Adrenal gland (tissue), 12 donors: ENCODE measurements around the gene NDUFB8. TPM values are rescaled to one million over a fixed set of nuclear protein-coding genes. Genes with fewer than 3 reads are reported as not detected.

ENCODE experiments used
- DNase-seq, 7 donors: peaks; one replicate each; pipeline ENCODE4 v3.0.0-alpha.2; 2019 to 2020
- H3K27ac ChIP-seq, 5 donors: fragments of 200-600 bp; sonication (generic) in 4 of 5; 1 replicate in 3 of 5; 2 replicates in 2 of 5; pipeline versions ENCODE4 v1.5.1 to v1.8.0; 2016 to 2020; ENCODE audit warnings: mild to moderate bottlenecking in 1 of 5
- H3K27me3 ChIP-seq: fragments of 200-600 bp; 2 replicates; pipeline ENCODE4 v1.8.0; 2021
- H3K36me3 ChIP-seq, 2 donors: fragments of 200-600 bp; replicated peaks in 1 of 2; 1 replicate in 1 of 2; 2 replicates in 1 of 2; pipeline versions ENCODE4 v1.5.1 to v1.8.0; 2018 to 2022
- H3K4me1 ChIP-seq, 2 donors: fragments of 200-600 bp; replicated peaks in 1 of 2; 1 replicate in 1 of 2; 2 replicates in 1 of 2; pipeline versions ENCODE4 v1.5.1 to v1.8.0; 2018 to 2021
- H3K4me3 ChIP-seq, 4 donors: fragments of 200-600 bp; sonication (generic) in 3 of 4; one replicate each; pipeline ENCODE4 v1.5.1; 2016 to 2018
- H3K9me3 ChIP-seq, 3 donors: fragments of 200-600 bp; sonication (generic) in 1 of 3; replicated peaks in 1 of 3; 1 replicate in 2 of 3; 2 replicates in 1 of 3; pipeline versions ENCODE4 v1.5.1 to v1.8.0; 2016 to 2021
- POLR2A ChIP-seq, 2 donors: fragments of 450-650 bp; IDR thresholded peaks; one replicate each; pipeline ENCODE4 v1.6.1; 2017; ENCODE audit warnings: antibody characterized with exemption in 2 of 2, mild to moderate bottlenecking in 2 of 2, moderate library complexity in 1 of 2
- WGBS, 4 donors: extraction: QIAGEN DNeasy Blood & Tissue Kit in 2 of 4; methylation state at CpG; one replicate each; pipeline versions ENCODE4 v1.1.5 to v1.1.7; 2013 to 2017; 5-methylcytosine and 5-hydroxymethylcytosine counted together
- intact Hi-C, 2 donors: fragments of 100-400 bp; cut with DNase I; formaldehyde crosslinking; loops; one replicate each; pipeline versions ENCODE4 v1.14.1 to v1.15.0; 2022 to 2023
- polyA plus RNA-seq, 3 donors: library from polyadenylated mRNA; stranded (reverse); fragments of 200-250 nt in 2 of 3; fragments of 350-450 nt in 1 of 3; fragmentation: Illumina TruSeq in 1 of 3; extraction: RNeasy Lipid Tissue Mini Kit (QIAGEN cat#74804) in 1 of 3; gene quantifications; one replicate each; pipeline ENCODE4 v1.2.3, GENCODE V29; 2013 to 2014
- total RNA-seq, 9 donors: library from RNA; depleted of rRNA in 4 of 9; stranded (reverse); fragments of >200 nt in 4 of 9; fragments of 120-200 nt in 1 of 9; fragmentation: NEBNext Ultra II Directional in 1 of 9; extraction: Animal tissue kit (Norgen Biotek cat#: 25700) in 1 of 9; gene quantifications; one replicate each; pipeline versions ENCODE4 v1.1.0 to v1.2.4, GENCODE V29; 2013 to 2023
- TF ChIP-seq, protein P1 (sequence below), 6 experiments: fragments of 450-650 bp in 4 of 6; fragments of 200-600 bp in 2 of 6; sonication (generic) in 1 of 6; IDR thresholded peaks; 1 replicate in 5 of 6; 2 replicates in 1 of 6; pipeline versions ENCODE4 v1.5.1 to v1.8.0; 2016 to 2021; ENCODE audit warnings: antibody characterized with exemption in 6 of 6, mild to moderate bottlenecking in 2 of 6, moderate library complexity in 1 of 6
- donor health status: healthy with polysubstance abuse.
- donor health status: Bipolar disorder and iron deficiency.
- donor health status: DM: yes; HTN: yes; CAD: no.
- donor health status: DM: no; HTN: no; CAD: no.
- donor health status: DM: no; HTN: no; CAD: no.
- donor health status: DM: yes; HTN: yes; CAD: no.

The NDUFB8 gene
- total and polyA plus RNA-seq, 12 donors: 181 to 689 (median 222) TPM

DNA sequence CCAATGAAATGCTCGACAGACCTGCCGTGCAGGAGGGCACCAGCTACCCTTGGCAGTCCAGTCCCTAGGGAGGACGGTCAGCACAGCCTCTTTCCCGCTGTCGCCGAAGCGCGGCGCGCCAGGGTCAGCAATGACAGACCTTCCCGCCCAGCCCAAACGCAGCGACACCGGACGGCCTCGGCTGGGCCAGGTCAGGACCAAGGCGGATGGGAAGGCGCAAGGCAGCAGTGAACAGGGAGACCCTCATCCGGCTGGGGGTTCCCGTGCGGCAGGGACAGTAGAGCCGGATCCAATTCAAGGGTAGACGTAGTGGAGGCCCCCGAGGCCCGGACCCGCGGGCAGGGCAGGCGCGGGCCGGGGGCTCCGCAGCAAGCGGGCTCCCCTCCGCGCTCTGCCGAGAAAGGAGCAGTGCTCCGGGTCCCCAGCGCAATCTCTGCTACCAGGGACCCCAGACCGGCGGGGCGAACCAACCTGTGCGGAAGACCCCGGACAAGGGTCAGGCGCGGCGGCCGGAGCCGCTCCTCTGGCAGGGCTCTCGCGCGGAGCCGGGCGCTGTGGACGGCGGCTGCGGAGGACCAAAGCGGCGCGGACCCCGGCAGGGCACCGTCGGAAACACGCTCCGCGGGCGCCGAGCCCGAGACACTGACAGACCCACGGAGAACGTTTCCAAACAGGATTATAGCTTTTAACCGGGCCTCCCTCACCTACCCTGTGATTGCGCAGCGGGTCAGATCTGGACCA lies 10.2 kb downstream of the NDUFB8 start, which contains the start of gene SEC31B:
SEC31B (minus strand) TSS at position 551 of the 741 bp plus-strand sequence. CDS start 2,909 bp downstream, outside the sequence.
- Histone ChIP-seq H3K4me3 (peak within 1 kb of the TSS in 1 of 4 donors; percentile 48), H3K9me3 (no peaks in the 10 kb centered on the region), H3K27me3 (no peaks in the 10 kb centered on the region), H3K36me3 (peaks cover 0 to 15% of the 10 kb centered on the region in 2 donors), H3K27ac (no peak within 1 kb of the TSS), H3K4me1 (peaks cover 0 to 13% of the 10 kb centered on the region in 2 donors)
- intact Hi-C loops: loop anchor here (5.0 to 10.0 kb wide), 4 partner anchors 37 to 185 kb away; partner anchors contain the start of gene PKD2L1 (in 1 of the 2)
- WGBS, 4 donors: 4 to 14% (median 8%) methylated on average over 20 to 72 of the region's 72 CpGs
- DNase-seq: peak; percentile 46 to 79 (median 62)
- TF ChIP-seq POLR2A (IDR thresholded peaks at IDR 0.05): no peak
- TF ChIP-seq, protein P1, sequence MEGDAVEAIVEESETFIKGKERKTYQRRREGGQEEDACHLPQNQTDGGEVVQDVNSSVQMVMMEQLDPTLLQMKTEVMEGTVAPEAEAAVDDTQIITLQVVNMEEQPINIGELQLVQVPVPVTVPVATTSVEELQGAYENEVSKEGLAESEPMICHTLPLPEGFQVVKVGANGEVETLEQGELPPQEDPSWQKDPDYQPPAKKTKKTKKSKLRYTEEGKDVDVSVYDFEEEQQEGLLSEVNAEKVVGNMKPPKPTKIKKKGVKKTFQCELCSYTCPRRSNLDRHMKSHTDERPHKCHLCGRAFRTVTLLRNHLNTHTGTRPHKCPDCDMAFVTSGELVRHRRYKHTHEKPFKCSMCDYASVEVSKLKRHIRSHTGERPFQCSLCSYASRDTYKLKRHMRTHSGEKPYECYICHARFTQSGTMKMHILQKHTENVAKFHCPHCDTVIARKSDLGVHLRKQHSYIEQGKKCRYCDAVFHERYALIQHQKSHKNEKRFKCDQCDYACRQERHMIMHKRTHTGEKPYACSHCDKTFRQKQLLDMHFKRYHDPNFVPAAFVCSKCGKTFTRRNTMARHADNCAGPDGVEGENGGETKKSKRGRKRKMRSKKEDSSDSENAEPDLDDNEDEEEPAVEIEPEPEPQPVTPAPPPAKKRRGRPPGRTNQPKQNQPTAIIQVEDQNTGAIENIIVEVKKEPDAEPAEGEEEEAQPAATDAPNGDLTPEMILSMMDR (IDR thresholded peaks at IDR 0.05): no peak

DNA sequence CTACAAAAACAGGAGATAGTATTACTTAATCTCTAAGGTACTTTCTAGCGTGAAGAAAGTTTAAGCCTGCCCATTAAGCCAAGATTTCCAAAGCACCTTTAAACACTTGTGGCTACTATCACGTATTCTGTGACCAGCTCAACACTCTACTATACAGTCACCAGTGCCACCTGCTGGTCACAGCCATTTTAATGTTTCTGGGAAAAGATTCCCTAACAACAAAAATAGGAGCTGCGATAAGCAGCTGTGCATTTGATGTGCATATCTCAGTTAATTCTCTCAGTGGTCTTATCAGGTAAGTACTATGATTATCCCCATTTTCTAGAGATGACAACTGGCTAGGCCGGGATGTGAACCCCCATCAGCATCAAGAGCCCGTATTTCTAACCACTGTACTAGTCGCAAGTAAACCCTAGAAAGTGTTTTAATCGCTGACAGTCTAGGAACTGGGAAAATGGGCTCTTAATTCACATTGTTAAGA lies 10.9 kb downstream of the NDUFB8 start:
- TF ChIP-seq, protein P1 (IDR thresholded peaks at IDR 0.05): peak; percentile 48 to 78 (median 74)
- TF ChIP-seq POLR2A (IDR thresholded peaks at IDR 0.05): no peak

DNA sequence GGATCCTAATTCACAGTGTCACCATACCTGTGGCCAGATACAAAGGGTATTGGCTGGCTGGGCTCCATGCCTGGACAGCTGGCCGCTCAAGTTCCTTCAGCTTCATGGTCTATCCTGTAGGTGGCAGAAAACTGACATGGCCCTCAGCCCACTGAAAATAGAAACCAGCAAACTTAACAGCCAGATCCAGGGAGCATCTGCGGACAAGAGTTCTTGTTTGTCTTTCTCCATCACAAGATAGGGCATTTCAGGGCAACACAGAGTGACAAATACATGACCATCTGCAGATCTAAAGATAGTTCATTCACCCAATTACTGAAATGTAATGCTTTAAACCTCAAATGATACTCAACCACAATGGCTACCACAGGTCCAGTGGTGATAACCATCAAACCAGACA lies 12.8 kb downstream of the NDUFB8 start:
- H3K27ac ChIP-seq: no peak overlapping the region
- no peaks in the 10 kb centered on the region for H3K27me3 ChIP-seq
- intact Hi-C loops: loop anchor here (5.0 to 10.0 kb wide), 3 partner anchors 35 to 180 kb away; no protein-coding TSS in a partner anchor
- no peak overlapping the region for H3K4me3 ChIP-seq
- peaks cover 0 to 7% of the 10 kb centered on the region in 2 donors for H3K4me1 ChIP-seq
- 90 to 100% (median 96%) methylated on average over 2 of the region's 2 CpGs for WGBS, 4 donors
- peaks cover 0 to 4% of the 10 kb centered on the region in 2 donors for H3K36me3 ChIP-seq
- DNase-seq: peak in 1 of 7 donors; percentile 60
- no peaks in the 10 kb centered on the region for H3K9me3 ChIP-seq
- TF ChIP-seq, protein P1 (IDR thresholded peaks at IDR 0.05): no peak
- no peak for TF ChIP-seq POLR2A (IDR thresholded peaks at IDR 0.05)

More for the DNA sequence above, 10.9 kb downstream of the NDUFB8 start:
- no peaks in the 10 kb centered on the region for H3K27me3 ChIP-seq
- DNase-seq: peak; percentile 55 to 91 (median 76)
- peaks cover 0 to 13% of the 10 kb centered on the region in 2 donors for H3K4me1 ChIP-seq
- H3K9me3 ChIP-seq: no peaks in the 10 kb centered on the region
- intact Hi-C loops: loop anchor here (5.0 to 10.0 kb wide), 3 partner anchors 36 to 182 kb away; no protein-coding TSS in a partner anchor
- peak overlapping the region in 1 of 4 donors; percentile 48 for H3K4me3 ChIP-seq
- no peak overlapping the region for H3K27ac ChIP-seq
- H3K36me3 ChIP-seq: peaks cover 0 to 9% of the 10 kb centered on the region in 2 donors
- 2 to 16% (median 12%) methylated on average over 7 of the region's 7 CpGs for WGBS, 4 donors

DNA sequence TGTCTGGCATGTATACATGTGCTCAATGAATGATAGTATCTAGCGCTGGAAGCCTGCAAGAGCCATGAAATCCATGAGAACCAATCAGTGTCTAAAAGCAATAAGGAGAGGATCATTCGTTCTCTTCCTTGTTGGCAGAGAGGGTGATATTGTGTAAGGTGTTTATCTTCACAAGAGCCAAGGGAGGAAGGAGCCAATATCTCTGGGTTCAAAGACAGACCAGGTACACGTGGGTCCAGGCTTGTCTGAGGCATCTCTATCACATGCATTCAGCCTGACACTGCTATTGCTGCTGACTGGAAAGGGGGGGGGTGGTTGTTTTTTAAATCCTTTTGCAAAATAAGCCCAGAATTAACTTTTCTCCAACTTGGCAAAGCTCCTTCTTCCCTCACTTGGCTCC lies 14.1 kb downstream of the NDUFB8 start:
- no peak for DNase-seq
- intact Hi-C loops: loop anchor here (5.0 to 10.0 kb wide), 3 partner anchors 33 to 178 kb away; no protein-coding TSS in a partner anchor
- Histone ChIP-seq H3K4me1 (peaks cover 0 to 7% of the 10 kb centered on the region in 2 donors), H3K27me3 (no peaks in the 10 kb centered on the region), H3K4me3 (no peak overlapping the region), H3K27ac (no peak overlapping the region), H3K36me3 (peaks cover 0 to 6% of the 10 kb centered on the region in 2 donors), H3K9me3 (no peaks in the 10 kb centered on the region)
- TF ChIP-seq POLR2A (IDR thresholded peaks at IDR 0.05): no peak
- TF ChIP-seq, protein P1 (IDR thresholded peaks at IDR 0.05): no peak
- 78 to 95% (median 87%) methylated on average over 3 of the region's 3 CpGs for WGBS, 4 donors
